ENCODE data around the gene CBX2.

DNA sequence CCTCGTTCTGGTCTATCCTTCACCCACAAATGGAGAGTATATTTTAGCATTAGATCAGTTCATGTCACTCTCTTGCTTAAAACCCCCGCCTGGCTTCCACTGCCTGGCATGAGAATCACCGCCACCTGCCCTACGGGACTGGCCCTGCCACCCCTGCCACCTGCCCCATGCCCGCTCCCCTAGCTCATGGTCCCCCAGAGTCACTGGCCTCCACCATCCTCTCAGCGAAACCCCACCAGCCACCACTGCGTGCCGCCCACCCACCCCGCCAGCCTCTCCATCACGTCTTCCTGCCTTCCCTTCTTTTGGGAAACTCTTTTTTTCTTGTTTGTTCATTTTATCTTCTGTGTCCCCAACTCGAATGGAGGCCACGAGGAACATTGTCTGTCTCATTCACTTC lies 48.2 kb upstream of the CBX2 start:
- no peak for TF ChIP-seq EZH2 (IDR thresholded peaks at IDR 0.05; ENCODE audit: insufficient read depth, poor library complexity, severe bottlenecking)
- TF ChIP-seq EZH2phosphoT487 (IDR thresholded peaks at IDR 0.05; ENCODE audit: insufficient read depth, low read depth) = no peak

All from GM23248 (cell line).